Fibroblast of gingiva (primary cell): ENCODE data around the gene C1S.
"Not testable (repeated sequence)": the region's sequence is repeated elsewhere in the genome, so short reads cannot be mapped to it uniquely, and the experiment has no call there.

Experiments
- DNase-seq: peaks from one replicate; pipeline ENCODE4 v3.0.0-alpha.2; 2011; ENCODE audit warnings: low read depth

Gene C1S

GRCh38 chr12:7046383-7047105, 14.0 kb upstream of the C1S start:
- DNase-seq = no peak

GRCh38 chr12:7047306-7047705, 13.2 kb upstream of the C1S start:
- DNase-seq = no peak

GRCh38 chr12:7049445-7049951, 11.0 kb upstream of the C1S start:
- not testable (repeated sequence) for DNase-seq

- DNase-seq = not testable (repeated sequence)
Observed at GRCh38 chr12:7049973-7050372, 10.5 kb upstream of the C1S start.

GRCh38 chr12:7054925-7055324, 5.6 kb upstream of the C1S start:
- no peak for DNase-seq

- not testable (repeated sequence) for DNase-seq
Observed at GRCh38 chr12:7055736-7056135, 4.8 kb upstream of the C1S start.

- no peak for DNase-seq
Observed at GRCh38 chr12:7058163-7058845, 2.2 kb upstream of the C1S start.

- no peak for DNase-seq
Observed at GRCh38 chr12:7058850-7059395, 1.6 kb upstream of the C1S start.

GRCh38 chr12:7059780-7060179, 738 bp upstream of the C1S start:
- no peak for DNase-seq

GRCh38 chr12:7061138-7061537, 620 bp downstream of the C1S start:
- no peak for DNase-seq

GRCh38 chr12:7061596-7061995, 1.1 kb downstream of the C1S start:
- DNase-seq = no peak

- no peak for DNase-seq
Observed at GRCh38 chr12:7064516-7064915, 4.0 kb downstream of the C1S start.

GRCh38 chr12:7065073-7065623, 4.6 kb downstream of the C1S start:
- no peak for DNase-seq

GRCh38 chr12:7066596-7066995, 6.1 kb downstream of the C1S start:
- DNase-seq = no peak

GRCh38 chr12:7067096-7067495, 6.6 kb downstream of the C1S start:
- DNase-seq = no peak

GRCh38 chr12:7068240-7068993, 7.9 kb downstream of the C1S start:
- no peak for DNase-seq

- DNase-seq = no peak
Observed at GRCh38 chr12:7068994-7069346, 8.5 kb downstream of the C1S start.

- DNase-seq = no peak
Observed at GRCh38 chr12:7069386-7069785, 8.9 kb downstream of the C1S start.

GRCh38 chr12:7072035-7072434, 11.5 kb downstream of the C1S start:
- DNase-seq = no peak

- no peak for DNase-seq
Observed at GRCh38 chr12:7072554-7072953, 12.0 kb downstream of the C1S start.

GRCh38 chr12:7073946-7074345, 13.4 kb downstream of the C1S start:
- DNase-seq = no peak

- peak; percentile 19 for DNase-seq
Observed at GRCh38 chr12:7075518-7075917, 15.0 kb downstream of the C1S start.
